Muscle layer of duodenum (tissue), 2 donors: ENCODE data around the gene NUP133.
"Not testable (repeated sequence)": the region's sequence is repeated elsewhere in the genome, so short reads cannot be mapped to it uniquely, and the experiment has no call there.

ENCODE experiments used
- H3K27ac ChIP-seq: one replicate; pipeline ENCODE4 v1.7.0; 2013; ENCODE audit warnings: mild to moderate bottlenecking, low read length
- H3K27me3 ChIP-seq: one replicate; pipeline ENCODE4 v1.7.0; 2013; ENCODE audit warnings: low read depth, mild to moderate bottlenecking, control low read depth, low read length
- H3K36me3 ChIP-seq, 2 donors: one replicate each; pipeline ENCODE4 v1.7.0; 2013; ENCODE audit warnings: low read length in 2 of 2, control low read depth in 1 of 2, mild to moderate bottlenecking in 1 of 2; ENCODE audit not compliant: insufficient read depth in 2 of 2, control insufficient read depth in 1 of 2
- H3K4me1 ChIP-seq, 2 donors: one replicate each; pipeline ENCODE4 v1.7.0; 2013; ENCODE audit warnings: low read length in 2 of 2, mild to moderate bottlenecking in 2 of 2, control low read depth in 1 of 2, moderate library complexity in 1 of 2; ENCODE audit not compliant: insufficient read depth in 2 of 2, control insufficient read depth in 1 of 2
- H3K4me3 ChIP-seq, 2 donors: one replicate each; pipeline ENCODE4 v1.7.0; 2013; ENCODE audit warnings: low read length in 2 of 2, low read depth in 1 of 2, mild to moderate bottlenecking in 1 of 2
- H3K9me3 ChIP-seq, 2 donors: one replicate each; pipeline ENCODE4 v1.7.0; 2013; ENCODE audit warnings: low read length in 2 of 2, control low read depth in 1 of 2, mild to moderate bottlenecking in 1 of 2; ENCODE audit not compliant: control insufficient read depth in 1 of 2
- donor health status: healthy.

Gene NUP133

DNA sequence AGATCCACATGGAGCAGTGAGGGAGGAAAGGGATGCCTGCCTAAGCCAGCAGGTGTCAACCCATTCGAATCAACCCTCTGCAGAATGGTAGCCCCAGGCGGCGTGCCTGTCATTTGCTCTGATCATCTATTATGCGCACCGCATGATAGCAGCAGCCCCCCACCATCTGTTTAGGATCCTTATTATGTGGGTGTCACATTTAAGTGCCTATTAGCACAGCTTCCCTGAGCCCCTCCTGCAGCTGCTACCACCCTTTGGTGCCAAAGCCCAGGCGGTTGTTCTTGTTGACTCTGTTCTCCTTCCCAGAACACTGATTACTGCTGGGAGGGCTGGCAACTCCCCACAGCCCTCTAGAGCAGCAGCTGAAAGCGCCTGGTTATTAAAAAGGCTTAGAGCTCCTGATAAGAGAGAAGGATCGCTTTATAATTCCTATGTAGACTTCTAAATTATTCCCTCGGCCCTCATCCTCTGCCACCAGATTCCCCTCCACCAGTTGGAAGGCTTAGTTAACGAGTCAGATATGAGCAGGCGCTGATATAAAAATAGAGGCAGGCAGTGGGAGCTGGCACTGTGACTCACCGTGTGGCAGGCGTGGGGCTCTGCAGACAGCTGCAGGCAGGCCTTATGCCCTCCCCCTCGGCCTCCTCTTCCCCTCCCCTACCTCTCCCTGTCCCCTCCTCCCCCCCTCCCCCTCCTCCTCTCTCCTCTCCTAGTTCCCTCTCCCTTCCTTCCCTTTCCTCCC lies 97.3 kb downstream of the NUP133 start:
- peak overlapping the region in 1 of 2 donors; percentile 21 for H3K4me3 ChIP-seq
- H3K27ac ChIP-seq = no peak overlapping the region

DNA sequence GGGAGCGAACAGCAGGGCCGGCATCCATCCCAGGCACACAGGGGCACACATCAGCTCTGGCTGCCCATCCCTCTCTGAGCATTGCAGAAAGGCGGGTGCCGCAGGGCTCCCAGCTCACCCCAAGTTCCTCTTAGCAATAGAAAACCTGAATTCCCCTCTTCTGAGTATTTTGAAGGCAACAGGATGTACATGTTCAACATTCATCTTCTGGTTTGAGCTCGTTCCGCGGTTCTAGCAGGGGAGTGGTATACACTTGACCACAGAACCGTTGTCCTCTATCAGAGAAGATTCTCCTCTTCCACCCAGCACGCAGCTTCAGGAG lies 97.8 kb downstream of the NUP133 start:
- peaks cover 38% of the 10 kb centered on the region for H3K27me3 ChIP-seq

More for the DNA sequence above, 97.3 kb downstream of the NUP133 start:
- Histone ChIP-seq H3K4me1 (peaks cover 12 to 31% of the 10 kb centered on the region in 2 donors), H3K9me3 (no peaks in the 10 kb centered on the region), H3K27me3 (peaks cover 36% of the 10 kb centered on the region), H3K36me3 (no peaks in the 10 kb centered on the region)

GRCh38 chr1:229409616-229410369 lies 98.3 kb downstream of the NUP133 start:
- Histone ChIP-seq H3K9me3 (no peaks in the 10 kb centered on the region), H3K27ac (no peak overlapping the region), H3K27me3 (peaks cover 38% of the 10 kb centered on the region), H3K4me3 (peak overlapping the region in 1 of 2 donors; percentile 21), H3K4me1 (peaks cover 12 to 31% of the 10 kb centered on the region in 2 donors), H3K36me3 (no peaks in the 10 kb centered on the region)

More for the DNA sequence above, 97.8 kb downstream of the NUP133 start:
- H3K27ac ChIP-seq = no peak overlapping the region
- peak overlapping the region in 1 of 2 donors; percentile 21 for H3K4me3 ChIP-seq
- no peaks in the 10 kb centered on the region for H3K36me3 ChIP-seq
- H3K4me1 ChIP-seq = peaks cover 12 to 31% of the 10 kb centered on the region in 2 donors
- H3K9me3 ChIP-seq = no peaks in the 10 kb centered on the region

GRCh38 chr1:229408458-229409037 lies 99.6 kb downstream of the NUP133 start:
- H3K36me3 ChIP-seq = no peaks in the 10 kb centered on the region
- H3K9me3 ChIP-seq = no peaks in the 10 kb centered on the region
- H3K4me1 ChIP-seq = peaks cover 12 to 31% of the 10 kb centered on the region in 2 donors
- H3K4me3 ChIP-seq = no peak overlapping the region
- peaks cover 44% of the 10 kb centered on the region for H3K27me3 ChIP-seq
- H3K27ac ChIP-seq = no peak overlapping the region

DNA sequence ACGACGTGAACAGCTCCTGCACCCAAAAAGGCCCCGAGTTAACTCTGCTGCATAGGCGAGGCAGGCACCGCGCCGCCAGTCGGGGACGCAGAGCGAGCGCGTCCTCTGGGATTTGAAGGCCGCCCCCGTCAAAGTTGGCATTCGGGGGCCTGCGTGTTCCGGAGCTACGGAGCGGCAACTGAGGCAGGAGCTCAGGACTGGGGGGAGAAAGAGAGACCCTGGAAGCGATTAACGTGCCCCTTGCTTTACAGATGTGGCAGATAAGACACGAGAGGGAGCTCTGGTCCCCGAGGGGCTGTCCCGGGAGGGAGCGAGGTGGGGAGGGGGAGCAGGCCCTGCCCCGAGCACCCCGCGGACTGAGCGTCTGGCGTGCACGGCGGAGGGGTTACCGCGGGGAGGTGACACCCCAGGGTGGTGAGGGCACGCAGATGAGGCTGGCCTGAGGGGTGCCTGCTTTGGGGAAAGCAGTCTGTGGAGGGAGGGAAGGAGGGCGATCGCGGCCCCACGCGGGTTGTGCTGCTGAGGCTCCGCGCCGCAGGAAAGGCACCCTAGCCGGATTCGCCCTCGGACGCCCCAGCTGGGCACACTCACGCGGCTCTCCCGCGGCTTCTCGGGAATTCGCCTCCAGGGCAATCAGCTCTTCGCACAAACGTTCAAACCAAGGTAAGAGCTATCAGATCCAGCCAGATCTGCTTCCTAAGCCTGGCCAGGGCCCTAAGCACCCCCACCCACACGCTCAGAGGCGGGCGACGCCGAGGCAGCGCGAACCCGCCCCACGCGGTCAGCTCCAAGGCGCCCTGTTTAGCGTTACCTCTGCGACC lies 100.7 kb downstream of the NUP133 start:
- peak overlapping the region; percentile 11 to 55 for H3K4me3 ChIP-seq
- H3K27me3 ChIP-seq = peaks cover 46% of the 10 kb centered on the region
- H3K36me3 ChIP-seq = no peaks in the 10 kb centered on the region
- H3K27ac ChIP-seq = no peak overlapping the region
- H3K4me1 ChIP-seq = peaks cover 12 to 31% of the 10 kb centered on the region in 2 donors
- no peaks in the 10 kb centered on the region for H3K9me3 ChIP-seq

GRCh38 chr1:229406798-229407197 lies 101.3 kb downstream of the NUP133 start:
- Histone ChIP-seq H3K36me3 (no peaks in the 10 kb centered on the region), H3K27ac (no peak overlapping the region), H3K27me3 (peaks cover 49% of the 10 kb centered on the region), H3K4me1 (peaks cover 12 to 31% of the 10 kb centered on the region in 2 donors), H3K9me3 (no peaks in the 10 kb centered on the region), H3K4me3 (peak overlapping the region; percentile 11 to 55)

DNA sequence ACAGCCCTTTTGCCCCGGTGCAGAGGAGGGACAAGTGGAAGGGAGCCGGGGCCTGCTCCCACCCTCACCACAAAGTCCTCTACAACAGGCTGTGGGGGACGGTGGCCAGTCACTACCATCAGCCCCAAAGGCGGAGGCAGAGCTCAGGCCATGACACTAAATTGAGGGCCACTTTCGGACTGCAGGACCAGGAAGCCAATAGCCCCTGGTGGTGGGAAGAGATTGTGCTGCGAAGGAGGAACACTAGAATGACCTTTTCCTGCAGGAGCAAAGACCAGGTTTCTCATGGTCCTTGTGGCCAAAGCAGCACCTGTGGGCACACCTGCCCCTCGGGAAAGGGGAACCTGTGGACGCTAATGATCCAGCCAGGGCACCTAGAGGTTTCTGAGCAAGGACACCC lies 104.6 kb downstream of the NUP133 start:
- H3K4me1 ChIP-seq = peaks cover 0 to 12% of the 10 kb centered on the region in 2 donors
- no peak overlapping the region for H3K4me3 ChIP-seq
- H3K9me3 ChIP-seq = no peaks in the 10 kb centered on the region
- H3K27ac ChIP-seq = no peak overlapping the region
- H3K27me3 ChIP-seq = peaks cover 43% of the 10 kb centered on the region
- H3K36me3 ChIP-seq = no peaks in the 10 kb centered on the region

DNA sequence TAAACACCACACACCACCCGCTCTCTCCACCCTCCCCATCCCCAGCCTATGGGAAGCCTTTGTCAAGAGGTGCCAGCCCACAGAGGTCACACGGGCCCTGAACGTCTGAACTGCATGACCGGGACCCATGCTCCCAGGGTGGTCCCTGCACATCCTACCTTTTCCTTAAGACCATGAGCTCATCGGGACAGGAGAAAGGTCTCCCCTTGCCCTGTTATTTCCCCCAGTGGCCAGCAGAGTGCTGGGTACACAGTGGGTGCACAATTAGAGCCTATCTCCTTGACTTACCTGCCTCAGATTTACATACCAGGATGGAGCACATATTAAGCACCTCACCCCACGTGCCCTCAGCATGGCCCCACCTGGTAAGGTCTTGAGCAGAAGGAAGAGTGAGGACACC lies 105.1 kb downstream of the NUP133 start:
- no peaks in the 10 kb centered on the region for H3K9me3 ChIP-seq
- H3K4me3 ChIP-seq = no peak overlapping the region
- peaks cover 0 to 11% of the 10 kb centered on the region in 2 donors for H3K4me1 ChIP-seq
- H3K27ac ChIP-seq = no peak overlapping the region
- peaks cover 37% of the 10 kb centered on the region for H3K27me3 ChIP-seq
- H3K36me3 ChIP-seq = no peaks in the 10 kb centered on the region

DNA sequence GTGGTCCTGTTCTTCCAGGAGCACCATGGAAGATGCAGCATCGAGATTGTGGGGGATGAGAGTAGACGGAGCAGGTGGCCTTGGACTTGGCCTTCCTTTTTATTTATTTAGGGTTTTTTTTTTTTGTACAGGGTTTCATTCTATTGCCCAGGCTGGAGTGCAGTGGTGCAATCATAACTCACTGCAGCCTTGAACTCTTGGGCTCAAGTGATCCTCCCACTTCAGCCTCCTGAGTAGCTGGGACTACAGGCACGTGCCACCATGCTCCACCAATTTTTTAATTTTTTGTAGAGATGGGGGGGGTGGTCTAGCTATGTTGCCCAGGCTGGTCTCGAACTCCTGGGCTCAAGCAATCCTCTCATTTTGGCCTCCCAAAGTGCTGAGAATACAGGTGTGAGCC lies 105.8 kb downstream of the NUP133 start:
- H3K4me1 ChIP-seq, H3K36me3 ChIP-seq, H3K4me3 ChIP-seq, H3K27ac ChIP-seq, H3K9me3 ChIP-seq: not testable (repeated sequence)
- peaks cover 30% of the 10 kb centered on the region for H3K27me3 ChIP-seq

- Histone ChIP-seq H3K4me3 (no peak overlapping the region), H3K4me1 (no peaks in the 10 kb centered on the region), H3K36me3 (no peaks in the 10 kb centered on the region), H3K9me3 (no peaks in the 10 kb centered on the region), H3K27me3 (peaks cover 7% of the 10 kb centered on the region), H3K27ac (no peak overlapping the region)
Measured at GRCh38 chr1:229397762-229398161, 110.4 kb downstream of the NUP133 start.
